K562 (cell line): ENCODE data around the gene ZNF775. TPM values are rescaled to one million over a fixed set of nuclear protein-coding genes. Genes with fewer than 3 reads are reported as not detected.

ENCODE experiments used
- CBFA2T3 ChIP-seq: fragments of 450-650 bp; IDR thresholded peaks from 2 replicates; pipeline ENCODE4 v1.6.1; 2017
- CEBPG ChIP-seq, 3 experiments: fragments of 200-800 bp in 1 of 3; sonication (Bioruptor generic) in 1 of 3; sonication (generic) in 1 of 3; formaldehyde crosslinking in 1 of 3; IDR thresholded peaks in 2 of 3; conservative IDR thresholded peaks in 1 of 3; 2 replicates each; pipeline versions ENCODE4 v1.6.1 to v1.8.0; 2016 to 2022; ENCODE audit warnings: missing compliant biosample characterization in 2 of 3, missing genetic modification characterization in 2 of 3, mild to moderate bottlenecking in 1 of 3, missing genetic modification reagents in 1 of 3
- HIVEP1 ChIP-seq: fragments of 250-450 bp; sonication (Bioruptor Pico); IDR thresholded peaks from 2 replicates; pipeline ENCODE4 v1.4.0; 2020; ENCODE audit warnings: mild to moderate bottlenecking
- HLTF ChIP-seq: fragments of 450-650 bp; IDR thresholded peaks from 2 replicates; pipeline ENCODE4 v1.6.1; 2016
- JUN ChIP-seq, 2 experiments: sonication (generic) in 1 of 2; formaldehyde crosslinking in 1 of 2; IDR thresholded peaks; 2 replicates each; pipeline versions ENCODE4 v1.6.1 to v1.8.0; 2012 to 2022; ENCODE audit warnings: borderline replicate concordance in 2 of 2, mild to moderate bottlenecking in 2 of 2, improper control_type of control experiment in 1 of 2, low read depth in 1 of 2, low read length in 1 of 2, missing genetic modification reagents in 1 of 2
- PTTG1 ChIP-seq: fragments of 450-650 bp; IDR thresholded peaks from 2 replicates; pipeline ENCODE4 v1.6.1; 2016; ENCODE audit warnings: low read depth, mild to moderate bottlenecking, missing genetic modification characterization, missing compliant biosample characterization
- RNF2 ChIP-seq: sonication (generic); IDR thresholded peaks from 2 replicates; pipeline ENCODE4 v1.6.1; 2016
- SPI1 ChIP-seq: IDR thresholded peaks from 2 replicates; pipeline ENCODE4 v1.6.1; 2011; ENCODE audit warnings: low read depth, low read length, control low read depth, borderline replicate concordance
- TBP ChIP-seq: optimal IDR thresholded peaks from 2 replicates; pipeline ENCODE3; 2011; ENCODE audit warnings: low read depth, low read length, improper control_type of control experiment
- ZKSCAN1 ChIP-seq: fragments of 150-350 bp; IDR thresholded peaks from 2 replicates; pipeline ENCODE4 v1.6.1; 2016; ENCODE audit warnings: low read depth, low read length
- polyA plus RNA-seq, 8 experiments: library from polyadenylated mRNA; depleted of rRNA in 4 of 8; stranded (reverse) in 5 of 8; unstranded in 3 of 8; fragments of >200 nt; fragmentation: Nextera tagmentation in 2 of 8; fragmentation: Illumina TruSeq in 1 of 8; extraction: Ambion mirVana in 2 of 8; extraction: Trizol in 1 of 8; gene quantifications; 2 replicates each; pipeline versions ENCODE4 v1.2.1 to v1.2.3, GENCODE V29; 2011 to 2014; ENCODE audit warnings: inconsistent platforms in 1 of 8, missing spikeins in 1 of 8
- total RNA-seq, 7 experiments: library from RNA; depleted of rRNA in 6 of 7; stranded (reverse); fragments of >200 nt in 6 of 7; fragmentation: Illumina TruSeq in 2 of 7; extraction: Trizol in 2 of 7; gene quantifications; 2 replicates each; pipeline versions ENCODE4 v1.2.1 to v1.2.3, GENCODE V29; 2011 to 2021; ENCODE audit warnings: low replicate concordance in 1 of 7
- TF ChIP-seq, protein P1 (sequence below), 2 experiments: IDR thresholded peaks; 2 replicates each; pipeline ENCODE4 v1.6.1; 2012; ENCODE audit warnings: improper control_type of control experiment in 2 of 2, low read depth in 2 of 2, low read length in 2 of 2, borderline replicate concordance in 1 of 2
- TF ChIP-seq, protein P2 (sequence below): fragments of 250-450 bp; sonication (Bioruptor Pico); IDR thresholded peaks from 2 replicates; pipeline ENCODE4 v1.9.0; 2021; ENCODE audit warnings: mild to moderate bottlenecking, inconsistent platforms
- TF ChIP-seq, protein P3 (sequence below), 2 experiments: fragments of 450-650 bp in 1 of 2; sonication (generic) in 1 of 2; formaldehyde crosslinking in 1 of 2; IDR thresholded peaks in 1 of 2; conservative IDR thresholded peaks in 1 of 2; 2 replicates each; pipeline versions ENCODE4 v1.6.1 to v1.8.1; 2016 to 2023; ENCODE audit warnings: mild to moderate bottlenecking in 2 of 2, moderate library complexity in 2 of 2, inconsistent platforms in 1 of 2, missing genetic modification reagents in 1 of 2
- TF ChIP-seq, protein P4 (sequence below): fragments of 450-650 bp; conservative IDR thresholded peaks from 2 replicates; pipeline ENCODE4 v1.6.1; 2016; ENCODE audit warnings: missing genetic modification characterization, low read depth, mild to moderate bottlenecking, missing compliant biosample characterization, moderate library complexity
- TF ChIP-seq, protein P5 (sequence below): fragments of 450-650 bp; formaldehyde crosslinking; IDR thresholded peaks from 2 replicates; pipeline ENCODE4 v1.4.0; 2022; ENCODE audit warnings: mild to moderate bottlenecking, moderate library complexity

Gene ZNF775
- total and polyA plus RNA-seq, 9 of the 15 experiments (the other 6 are each of a cell fraction or from before 2014, with no cell fraction given), result 0.04 to 18.7 (median 4.9) TPM

DNA sequence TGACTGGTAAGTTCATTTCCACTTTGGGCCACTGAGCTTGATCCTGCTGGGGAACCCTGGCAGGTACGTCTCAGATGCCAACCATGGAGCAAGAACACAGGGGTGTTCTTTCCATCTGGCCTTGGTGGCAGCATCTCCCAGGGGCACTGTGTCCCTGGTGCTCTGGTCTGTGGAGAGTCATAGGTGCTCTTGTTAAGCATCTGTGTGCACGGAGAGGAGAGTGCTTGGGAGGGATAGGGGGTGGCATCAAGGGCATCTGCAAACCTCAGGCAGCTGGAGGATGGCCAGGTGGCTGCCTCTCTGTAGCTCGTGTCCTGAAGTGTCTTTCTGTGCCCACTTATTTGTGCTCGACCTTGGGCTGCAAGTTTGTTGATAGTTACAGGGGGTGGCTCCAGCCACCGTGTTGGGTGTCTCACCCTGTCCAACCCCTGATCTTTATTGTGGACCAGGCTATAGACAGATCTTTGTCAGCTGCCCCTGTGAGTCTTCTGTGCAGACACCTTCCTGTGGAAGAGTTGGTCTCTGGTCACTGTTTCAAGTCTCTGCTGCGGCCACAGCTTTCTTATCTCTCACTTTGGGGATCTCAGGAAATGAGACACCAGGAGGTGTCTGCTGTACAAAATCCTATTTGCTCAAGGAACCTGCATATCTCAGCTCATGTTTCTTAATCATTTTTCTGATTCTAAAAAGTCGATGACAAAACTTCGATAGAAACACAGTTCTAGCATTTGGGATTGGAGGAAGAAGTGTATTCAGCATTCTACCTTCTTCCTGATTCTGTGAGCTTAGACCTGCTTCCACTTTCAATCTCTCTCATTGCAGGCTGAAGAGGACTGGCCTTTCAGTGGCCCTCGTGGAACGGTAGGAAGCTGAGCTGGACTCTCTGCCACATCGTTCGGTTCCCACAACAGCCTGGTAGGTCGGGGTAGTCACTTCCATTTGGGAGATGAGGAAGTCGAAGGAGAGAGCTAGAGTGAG lies 54.1 kb downstream of the ZNF775 start (continued):
- TF ChIP-seq, protein P1, sequence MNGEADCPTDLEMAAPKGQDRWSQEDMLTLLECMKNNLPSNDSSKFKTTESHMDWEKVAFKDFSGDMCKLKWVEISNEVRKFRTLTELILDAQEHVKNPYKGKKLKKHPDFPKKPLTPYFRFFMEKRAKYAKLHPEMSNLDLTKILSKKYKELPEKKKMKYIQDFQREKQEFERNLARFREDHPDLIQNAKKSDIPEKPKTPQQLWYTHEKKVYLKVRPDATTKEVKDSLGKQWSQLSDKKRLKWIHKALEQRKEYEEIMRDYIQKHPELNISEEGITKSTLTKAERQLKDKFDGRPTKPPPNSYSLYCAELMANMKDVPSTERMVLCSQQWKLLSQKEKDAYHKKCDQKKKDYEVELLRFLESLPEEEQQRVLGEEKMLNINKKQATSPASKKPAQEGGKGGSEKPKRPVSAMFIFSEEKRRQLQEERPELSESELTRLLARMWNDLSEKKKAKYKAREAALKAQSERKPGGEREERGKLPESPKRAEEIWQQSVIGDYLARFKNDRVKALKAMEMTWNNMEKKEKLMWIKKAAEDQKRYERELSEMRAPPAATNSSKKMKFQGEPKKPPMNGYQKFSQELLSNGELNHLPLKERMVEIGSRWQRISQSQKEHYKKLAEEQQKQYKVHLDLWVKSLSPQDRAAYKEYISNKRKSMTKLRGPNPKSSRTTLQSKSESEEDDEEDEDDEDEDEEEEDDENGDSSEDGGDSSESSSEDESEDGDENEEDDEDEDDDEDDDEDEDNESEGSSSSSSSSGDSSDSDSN (IDR thresholded peaks at IDR 0.05; ENCODE audit: borderline replicate concordance in 1 of 2, low read depth in 2 of 2, low read length in 2 of 2), result peak; percentile 66 to 72; a peak in 1 of 4 replicates
- TF ChIP-seq CBFA2T3 (0 out of 2 replicates have a peak, but pooled peaks have one; percentile 40), RNF2 (peak; percentile 33; the same call in 1 of the 2 replicates), CEBPG (CRISPR knock-in tag; IDR thresholded peaks at IDR 0.05) (no peak), CEBPG (tag; conservative IDR thresholded peaks at IDR 0.05 in 1 of 2, IDR thresholded peaks at IDR 0.05 in 1 of 2) (0 out of 4 replicates have a peak, but pooled peaks of 1 of the 2 experiments have one; percentile 13), SPI1 (peak; percentile 44; the same call in 1 of the 2 replicates), ZKSCAN1 (no peak), TBP (peak; percentile 18), JUN (IDR thresholded peaks at IDR 0.05; ENCODE audit: borderline replicate concordance, low read depth, low read length) (no peak), JUN (CRISPR knock-in tag; IDR thresholded peaks at IDR 0.05; ENCODE audit: borderline replicate concordance) (no peak), PTTG1 (tag) (0 out of 2 replicates have a peak, but pooled peaks have one; percentile 33), HLTF (no peak), HIVEP1 (CRISPR knock-in tag) (0 out of 2 replicates have a peak, but pooled peaks have one; percentile 25)
- TF ChIP-seq, protein P2, sequence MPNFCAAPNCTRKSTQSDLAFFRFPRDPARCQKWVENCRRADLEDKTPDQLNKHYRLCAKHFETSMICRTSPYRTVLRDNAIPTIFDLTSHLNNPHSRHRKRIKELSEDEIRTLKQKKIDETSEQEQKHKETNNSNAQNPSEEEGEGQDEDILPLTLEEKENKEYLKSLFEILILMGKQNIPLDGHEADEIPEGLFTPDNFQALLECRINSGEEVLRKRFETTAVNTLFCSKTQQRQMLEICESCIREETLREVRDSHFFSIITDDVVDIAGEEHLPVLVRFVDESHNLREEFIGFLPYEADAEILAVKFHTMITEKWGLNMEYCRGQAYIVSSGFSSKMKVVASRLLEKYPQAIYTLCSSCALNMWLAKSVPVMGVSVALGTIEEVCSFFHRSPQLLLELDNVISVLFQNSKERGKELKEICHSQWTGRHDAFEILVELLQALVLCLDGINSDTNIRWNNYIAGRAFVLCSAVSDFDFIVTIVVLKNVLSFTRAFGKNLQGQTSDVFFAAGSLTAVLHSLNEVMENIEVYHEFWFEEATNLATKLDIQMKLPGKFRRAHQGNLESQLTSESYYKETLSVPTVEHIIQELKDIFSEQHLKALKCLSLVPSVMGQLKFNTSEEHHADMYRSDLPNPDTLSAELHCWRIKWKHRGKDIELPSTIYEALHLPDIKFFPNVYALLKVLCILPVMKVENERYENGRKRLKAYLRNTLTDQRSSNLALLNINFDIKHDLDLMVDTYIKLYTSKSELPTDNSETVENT (CRISPR knock-in tag), result peak; percentile 58; the same call in 1 of the 2 replicates
- TF ChIP-seq, protein P3, sequence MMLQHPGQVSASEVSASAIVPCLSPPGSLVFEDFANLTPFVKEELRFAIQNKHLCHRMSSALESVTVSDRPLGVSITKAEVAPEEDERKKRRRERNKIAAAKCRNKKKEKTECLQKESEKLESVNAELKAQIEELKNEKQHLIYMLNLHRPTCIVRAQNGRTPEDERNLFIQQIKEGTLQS (IDR thresholded peaks at IDR 0.05), result no peak; the same call in 1 of the 2 replicates
- TF ChIP-seq, protein P3 (CRISPR knock-in tag; conservative IDR thresholded peaks at IDR 0.05), result no peak; the same call in 1 of the 2 replicates
- TF ChIP-seq, protein P4, sequence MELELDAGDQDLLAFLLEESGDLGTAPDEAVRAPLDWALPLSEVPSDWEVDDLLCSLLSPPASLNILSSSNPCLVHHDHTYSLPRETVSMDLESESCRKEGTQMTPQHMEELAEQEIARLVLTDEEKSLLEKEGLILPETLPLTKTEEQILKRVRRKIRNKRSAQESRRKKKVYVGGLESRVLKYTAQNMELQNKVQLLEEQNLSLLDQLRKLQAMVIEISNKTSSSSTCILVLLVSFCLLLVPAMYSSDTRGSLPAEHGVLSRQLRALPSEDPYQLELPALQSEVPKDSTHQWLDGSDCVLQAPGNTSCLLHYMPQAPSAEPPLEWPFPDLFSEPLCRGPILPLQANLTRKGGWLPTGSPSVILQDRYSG (tag), result peak; percentile 52; the same call in 1 of the 2 replicates
- TF ChIP-seq, protein P5, sequence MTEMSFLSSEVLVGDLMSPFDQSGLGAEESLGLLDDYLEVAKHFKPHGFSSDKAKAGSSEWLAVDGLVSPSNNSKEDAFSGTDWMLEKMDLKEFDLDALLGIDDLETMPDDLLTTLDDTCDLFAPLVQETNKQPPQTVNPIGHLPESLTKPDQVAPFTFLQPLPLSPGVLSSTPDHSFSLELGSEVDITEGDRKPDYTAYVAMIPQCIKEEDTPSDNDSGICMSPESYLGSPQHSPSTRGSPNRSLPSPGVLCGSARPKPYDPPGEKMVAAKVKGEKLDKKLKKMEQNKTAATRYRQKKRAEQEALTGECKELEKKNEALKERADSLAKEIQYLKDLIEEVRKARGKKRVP (CRISPR knock-in tag), result peak; percentile 36; the same call in 1 of the 2 replicates
